Measurements from ENCODE around the gene TES.

The TES gene

GRCh38 chr7:116219834-116220233, 9.5 kb downstream of the TES start:
- no peak for TF ChIP-seq CTCF (IDR thresholded peaks at IDR 0.05; ENCODE audit: low read depth, low read length)
- H3K4me3 ChIP-seq (ENCODE audit: low read depth, low read length) = no peak overlapping the region

GRCh38 chr7:116222501-116222900, 12.2 kb downstream of the TES start:
- TF ChIP-seq CTCF (IDR thresholded peaks at IDR 0.05; ENCODE audit: low read depth, low read length) = no peak

DNA sequence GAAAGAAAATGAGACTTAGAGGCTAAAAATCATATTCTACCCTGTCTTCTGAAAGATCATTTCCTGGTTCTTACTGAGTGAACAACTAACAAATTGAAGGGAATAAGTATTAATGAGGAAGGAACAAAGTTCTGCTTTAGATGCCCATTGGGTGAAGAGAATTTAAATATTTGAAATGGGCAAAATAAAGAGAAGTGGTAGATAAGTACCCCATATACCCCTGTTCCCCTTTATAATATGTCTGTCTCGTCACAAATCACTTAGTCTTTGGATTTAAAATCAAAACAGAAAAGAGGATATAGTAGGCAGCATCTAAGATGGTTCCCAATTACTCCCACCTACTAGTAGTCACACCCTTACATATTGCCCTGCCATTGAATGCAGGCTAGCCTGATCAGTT, 13.2 kb downstream of the TES start:
- H3K4me3 ChIP-seq (ENCODE audit: low read depth, low read length) = no peak overlapping the region
- TF ChIP-seq CTCF (IDR thresholded peaks at IDR 0.05; ENCODE audit: low read depth, low read length) = no peak

More at GRCh38 chr7:116222501-116222900, 12.2 kb downstream of the TES start:
- H3K4me3 ChIP-seq (ENCODE audit: low read depth, low read length) = no peak overlapping the region

DNA sequence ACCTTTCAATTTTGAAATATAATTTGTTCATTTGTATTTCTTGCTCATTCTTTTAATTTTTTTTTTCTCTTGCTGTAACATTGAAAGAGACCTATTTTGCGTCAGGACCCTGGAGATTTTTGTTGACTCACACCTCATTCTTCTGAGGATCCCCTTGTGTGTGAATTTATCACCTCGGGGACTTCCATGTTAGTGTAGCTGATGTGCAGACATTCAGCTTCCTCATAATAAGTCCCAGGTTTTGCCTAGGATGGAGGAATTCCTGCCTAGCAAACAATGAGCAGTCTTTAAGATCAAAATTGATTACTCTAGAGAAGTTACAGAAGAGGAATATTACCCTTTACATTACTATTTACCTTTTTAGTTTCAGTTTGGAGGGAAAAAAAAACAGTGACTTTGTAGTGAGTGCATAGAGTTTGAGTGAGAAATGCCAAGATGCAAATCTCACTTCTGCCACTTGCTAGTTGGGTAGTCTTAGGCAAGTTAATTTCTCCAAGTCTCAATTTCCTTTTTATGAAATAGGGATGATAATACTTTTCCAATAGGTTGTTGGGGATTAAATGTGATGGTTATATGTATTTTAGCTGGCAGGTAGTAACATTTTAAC, 14.3 kb downstream of the TES start:
- no peak overlapping the region for H3K4me3 ChIP-seq (ENCODE audit: low read depth, low read length)
- no peak for TF ChIP-seq CTCF (IDR thresholded peaks at IDR 0.05; ENCODE audit: low read depth, low read length)

GRCh38 chr7:116225860-116226259, 15.5 kb downstream of the TES start:
- no peak for TF ChIP-seq CTCF (IDR thresholded peaks at IDR 0.05; ENCODE audit: low read depth, low read length)
- no peak overlapping the region for H3K4me3 ChIP-seq (ENCODE audit: low read depth, low read length)

- TF ChIP-seq CTCF (IDR thresholded peaks at IDR 0.05; ENCODE audit: low read depth, low read length) = no peak
- no peak overlapping the region for H3K4me3 ChIP-seq (ENCODE audit: low read depth, low read length)
Measured at GRCh38 chr7:116226664-116227063, 16.3 kb downstream of the TES start.

- no peak for TF ChIP-seq CTCF (IDR thresholded peaks at IDR 0.05; ENCODE audit: low read depth, low read length)
- H3K4me3 ChIP-seq (ENCODE audit: low read depth, low read length) = no peak overlapping the region
Measured at GRCh38 chr7:116227678-116228239, 17.4 kb downstream of the TES start.

Measured in WI38 (cell line).